IMR-90 (cell line): ENCODE data around the gene PLSCR2. TPM values are rescaled to one million over a fixed set of nuclear protein-coding genes. Genes with fewer than 3 reads are reported as not detected.

Experiments used
- ATAC-seq: fragments of 200-7000 bp; cut with Tn5 transposase; 2 replicates; pipeline ENCODE4 v1.9.1; 2020; ENCODE audit warnings: low read depth, mild to moderate bottlenecking, moderate library complexity
- BruUV-seq: library from RNA; stranded (reverse); fragments of 400-500 nt; replicated peaks from 2 replicates; lab custom pipeline; 2021; lab: Mats Ljungman, UMichigan
- CTCF ChIA-PET: fragments of 300-600 bp; formaldehyde crosslinking; extraction: SDS; loops from one replicate; lab custom pipeline; 2021; ENCODE audit warnings: antibody characterized with exemption; lab: Yijun Ruan, JAX
- POLR2A ChIA-PET: fragments of 300-600 bp; sonication (Branson Sonifier 250); formaldehyde crosslinking; loops from one replicate; lab custom pipeline; 2022; ENCODE audit warnings: antibody characterized with exemption; ENCODE audit not compliant: unreplicated experiment; lab: Charles Lee
- DNase-seq: peaks from one replicate; pipeline ENCODE4 v3.0.0; 2013
- H2AFZ ChIP-seq: replicated peaks from 2 replicates; pipeline ENCODE3; 2013; ENCODE audit warnings: low read length, mild to moderate bottlenecking; ENCODE audit not compliant: poor library complexity
- H2AK5ac ChIP-seq: 2 replicates; pipeline ENCODE4 v1.6.1; 2013; ENCODE audit warnings: low read depth, low read length, inconsistent platforms
- H2AK9ac ChIP-seq: replicated peaks from 2 replicates; pipeline ENCODE3; 2013; ENCODE audit warnings: mild to moderate bottlenecking, low read depth, low read length, moderate library complexity; ENCODE audit not compliant: poor library complexity
- H2BK120ac ChIP-seq: 2 replicates; pipeline ENCODE4 v1.6.1; 2013; ENCODE audit warnings: low read depth, low read length, inconsistent platforms
- H2BK15ac ChIP-seq: 3 replicates; pipeline ENCODE4 v1.6.1; 2013; ENCODE audit warnings: low read depth, low read length, inconsistent platforms
- H2BK20ac ChIP-seq: 2 replicates; pipeline ENCODE4 v1.6.1; 2013; ENCODE audit warnings: low read depth, mild to moderate bottlenecking, inconsistent platforms, low read length, moderate library complexity
- H2BK5ac ChIP-seq: 2 replicates; pipeline ENCODE4 v1.6.1; 2013; ENCODE audit warnings: mild to moderate bottlenecking, low read depth, low read length, inconsistent platforms; ENCODE audit not compliant: poor library complexity, severe bottlenecking
- H3K14ac ChIP-seq: replicated peaks from 2 replicates; pipeline ENCODE4 v1.6.1; 2013; ENCODE audit warnings: low read depth, low read length, inconsistent platforms
- H3K18ac ChIP-seq: 2 replicates; pipeline ENCODE4 v1.6.1; 2013; ENCODE audit warnings: low read depth, low read length, control low read depth
- H3K23ac ChIP-seq: 2 replicates; pipeline ENCODE4 v1.6.1; 2013; ENCODE audit warnings: low read depth, low read length, inconsistent platforms
- H3K27ac ChIP-seq: 2 replicates; pipeline ENCODE4 v1.5.1; 2013; ENCODE audit warnings: mild to moderate bottlenecking, control low read depth, low read length; ENCODE audit not compliant: insufficient read depth
- H3K27me3 ChIP-seq: 2 replicates; pipeline ENCODE4 v1.6.1; 2013; ENCODE audit warnings: low read length; ENCODE audit not compliant: control insufficient read depth, insufficient read depth
- H3K36me3 ChIP-seq: 2 replicates; pipeline ENCODE4 v1.6.1; 2013; ENCODE audit warnings: low read length, mixed read lengths; ENCODE audit not compliant: control insufficient read depth, insufficient read depth
- H3K4ac ChIP-seq: 2 replicates; pipeline ENCODE4 v1.6.1; 2013; ENCODE audit warnings: low read depth, low read length, inconsistent platforms
- H3K4me1 ChIP-seq: 2 replicates; pipeline ENCODE4 v1.6.1; 2013; ENCODE audit warnings: low read length, mixed read lengths; ENCODE audit not compliant: control insufficient read depth, insufficient read depth
- H3K4me2 ChIP-seq: 2 replicates; pipeline ENCODE4 v1.6.1; 2013; ENCODE audit warnings: low read depth, mild to moderate bottlenecking, control low read depth, low read length, moderate library complexity
- H3K4me3 ChIP-seq: 2 replicates; pipeline ENCODE4 v1.5.1; 2013; ENCODE audit warnings: low read depth, mild to moderate bottlenecking, control low read depth, low read length, moderate library complexity; ENCODE audit not compliant: insufficient read depth
- H3K56ac ChIP-seq: 2 replicates; pipeline ENCODE4 v1.6.1; 2013; ENCODE audit warnings: low read length, inconsistent platforms; ENCODE audit not compliant: insufficient read depth; ENCODE audit errors: extremely low read depth
- H3K79me1 ChIP-seq, 2 experiments: 2 replicates each; pipeline ENCODE4 v1.6.1; 2013; ENCODE audit warnings: low read length in 2 of 2, inconsistent platforms in 1 of 2, low read depth in 1 of 2
- H3K9ac ChIP-seq: 2 replicates; pipeline ENCODE4 v1.6.1; 2013; ENCODE audit warnings: low read depth, low read length, control low read depth
- H3K9me1 ChIP-seq: 2 replicates; pipeline ENCODE4 v1.6.1; 2013; ENCODE audit warnings: low read length, inconsistent platforms; ENCODE audit not compliant: insufficient read depth
- H3K9me3 ChIP-seq: 2 replicates; pipeline ENCODE4 v1.6.1; 2013; ENCODE audit warnings: low read length; ENCODE audit not compliant: control insufficient read depth, insufficient read depth
- H4K20me1 ChIP-seq: 2 replicates; pipeline ENCODE4 v1.6.1; 2013; ENCODE audit warnings: low read length, inconsistent platforms; ENCODE audit not compliant: insufficient read depth
- H4K5ac ChIP-seq: 2 replicates; pipeline ENCODE4 v1.6.1; 2013; ENCODE audit warnings: mild to moderate bottlenecking, low read depth, low read length, control low read depth
- H4K8ac ChIP-seq, 2 experiments: 2 replicates each; pipeline ENCODE4 v1.6.1; 2013; ENCODE audit warnings: low read depth in 2 of 2, low read length in 2 of 2, control low read depth in 1 of 2, inconsistent platforms in 1 of 2
- H4K91ac ChIP-seq: 2 replicates; pipeline ENCODE4 v1.6.1; 2013; ENCODE audit warnings: low read depth, low read length, inconsistent platforms; ENCODE audit not compliant: insufficient read depth
- BHLHE40 ChIP-seq: fragments of 150-350 bp; IDR thresholded peaks from 2 replicates; pipeline ENCODE4 v1.6.1; 2016; ENCODE audit warnings: mild to moderate bottlenecking, low read depth, low read length
- ELK1 ChIP-seq: fragments of 150-350 bp; IDR thresholded peaks from 2 replicates; pipeline ENCODE4 v1.6.1; 2016; ENCODE audit warnings: low read depth, mild to moderate bottlenecking, low read length, moderate library complexity, borderline replicate concordance
- MAFK ChIP-seq: IDR thresholded peaks from 2 replicates; pipeline ENCODE4 v1.6.1; 2012; ENCODE audit warnings: low read depth, low read length, improper control_type of control experiment
- MAZ ChIP-seq: IDR thresholded peaks from 2 replicates; pipeline ENCODE4 v1.6.1; 2012; ENCODE audit warnings: low read depth, mild to moderate bottlenecking, low read length, improper control_type of control experiment, moderate library complexity, borderline replicate concordance
- MXI1 ChIP-seq: IDR thresholded peaks from 2 replicates; pipeline ENCODE4 v1.6.1; 2012; ENCODE audit warnings: low read depth, mild to moderate bottlenecking, low read length, moderate library complexity, borderline replicate concordance
- POLR2A ChIP-seq: IDR thresholded peaks from 2 replicates; pipeline ENCODE4 v1.6.1; 2012; ENCODE audit warnings: mild to moderate bottlenecking, low read depth, low read length
- RAD21 ChIP-seq: IDR thresholded peaks from 2 replicates; pipeline ENCODE4 v1.6.1; 2012; ENCODE audit warnings: low read length, improper control_type of control experiment
- RCOR1 ChIP-seq: IDR thresholded peaks from 2 replicates; pipeline ENCODE4 v1.6.1; 2012; ENCODE audit warnings: mild to moderate bottlenecking, low read length, improper control_type of control experiment; ENCODE audit not compliant: insufficient replicate concordance
- SMC3 ChIP-seq: fragments of 150-350 bp; IDR thresholded peaks from 2 replicates; pipeline ENCODE4 v1.6.1; 2016; ENCODE audit warnings: low read depth, mild to moderate bottlenecking, antibody characterized with exemption, low read length, moderate library complexity
- WGBS, 2 experiments: methylation state at CpG; one replicate each; pipeline versions ENCODE4 v1.1.5 to v1.1.7; 2013; ENCODE audit warnings: missing lambda C conversion rate in 2 of 2; ENCODE audit not compliant: insufficient read length in 1 of 2; ENCODE audit errors: extremely low coverage in 2 of 2; 5-methylcytosine and 5-hydroxymethylcytosine counted together
- dilution Hi-C: fragments of 300-500 bp; cut with HindIII; formaldehyde crosslinking; loops from one replicate; pipeline ENCODE4 v1.14.3; 2018; ENCODE audit warnings: low sequenced_read_pairs; ENCODE audit not compliant: unreplicated experiment
- in situ Hi-C: fragments of 300-500 bp; cut with MboI; formaldehyde crosslinking; loops from 3 replicates; pipeline ENCODE4 v1.14.3; 2019; ENCODE audit warnings: low sequenced_read_pairs, inconsistent platforms, mixed read lengths
- intact Hi-C: fragments of 100-400 bp; cut with micrococcal nuclease; formaldehyde crosslinking; loops from 2 replicates; pipeline ENCODE4 v1.10.0; 2022
- polyA plus RNA-seq, 3 experiments: library from polyadenylated mRNA; depleted of rRNA; stranded (reverse); fragments of >200 nt; gene quantifications; 2 replicates each; pipeline ENCODE4 v1.2.3, GENCODE V29; 2012; ENCODE audit warnings: low replicate concordance in 1 of 3
- total RNA-seq: library from RNA; depleted of rRNA; stranded (reverse); fragments of >200 nt; gene quantifications from 2 replicates; pipeline ENCODE4 v1.2.3, GENCODE V29; 2012

Gene PLSCR2
- total and polyA plus RNA-seq, 2 of the 4 experiments (the other 2 are of a cell fraction), result not detected

GRCh38 chr3:146505516-146505915 lies 36.2 kb upstream of the PLSCR2 start:
- H3K18ac ChIP-seq, result peak overlapping the region; percentile 49; the same call in 1 of the 2 replicates
- no peak overlapping the region for H2AK9ac ChIP-seq
- H3K9me3 ChIP-seq, result no peaks in the 10 kb centered on the region
- no peak overlapping the region for H2BK120ac ChIP-seq
- no peak overlapping the region for H2AK5ac ChIP-seq
- H4K20me1 ChIP-seq, result no peaks in the 10 kb centered on the region
- no peak overlapping the region for H4K5ac ChIP-seq
- no peaks in the 10 kb centered on the region; the same call in 1 of the 2 replicates for H3K9me1 ChIP-seq
- no peak overlapping the region for H3K56ac ChIP-seq
- CTCF ChIA-PET, result no interaction called here
- H3K79me1 ChIP-seq, result no peaks in the 10 kb centered on the region
- H3K4me1 ChIP-seq, result peaks cover 8% of the 10 kb centered on the region; the same call in 1 of the 2 replicates
- no peak overlapping the region for H3K14ac ChIP-seq
- H2BK20ac ChIP-seq, result no peak overlapping the region
- dilution Hi-C loops (no loop called here), intact Hi-C loops (no loop called here), in situ Hi-C loops (no loop called here)
- no peak overlapping the region for H3K27ac ChIP-seq
- H3K9ac ChIP-seq, result no peak overlapping the region
- no peak overlapping the region for H3K23ac ChIP-seq
- no CpG with 5 or more reads among the region's 1 CpG for WGBS, 2 experiments
- no peak overlapping the region for H4K91ac ChIP-seq
- H3K4ac ChIP-seq, result no peak overlapping the region
- H2BK15ac ChIP-seq, result 0 out of 3 replicates have a peak overlapping the region, but pooled peaks have one; percentile 6
- TF ChIP-seq ELK1 (no peak), RAD21 (no peak), MAZ (no peak), BHLHE40 (no peak), MXI1 (no peak), RCOR1 (no peak), MAFK (no peak), SMC3 (no peak), POLR2A (no peak)
- no peaks in the 10 kb centered on the region for H3K36me3 ChIP-seq
- DNase-seq (no peak), ATAC-seq (no peak)
- H3K4me2 ChIP-seq, result no peak overlapping the region
- no TSS peak for BruUV-seq
- POLR2A ChIA-PET, result no interaction called here
- H2AFZ ChIP-seq, result no peak overlapping the region
- H3K4me3 ChIP-seq, result no peak overlapping the region
- no peak overlapping the region for H2BK5ac ChIP-seq
- H4K8ac ChIP-seq, result no peak overlapping the region
- H3K27me3 ChIP-seq, result no peaks in the 10 kb centered on the region
